Left lung (tissue), 10 donors: ENCODE measurements around the gene KRT1. TPM values are rescaled to one million over a fixed set of nuclear protein-coding genes. Genes with fewer than 3 reads are reported as not detected.

Experiments used
- ATAC-seq: fragments of 200-7000 bp; cut with Tn5 transposase; one replicate; pipeline ENCODE4 v1.9.1; 2020; ENCODE audit warnings: moderate library complexity
- DNase-seq, 4 donors: peaks; one replicate each; pipeline ENCODE4 v3.0.0-alpha.2; 2013 to 2020
- H3K27ac ChIP-seq, 2 donors: fragments of 200-600 bp; sonication (generic) in 1 of 2; one replicate each; pipeline versions ENCODE4 v1.5.0 to v1.8.0; 2020 to 2021
- H3K27me3 ChIP-seq, 2 donors: fragments of 200-600 bp; sonication (generic) in 1 of 2; one replicate each; pipeline versions ENCODE4 v1.5.0 to v1.8.0; 2020 to 2021
- H3K36me3 ChIP-seq, 2 donors: fragments of 200-600 bp; sonication (generic) in 1 of 2; one replicate each; pipeline versions ENCODE4 v1.5.0 to v1.8.0; 2020 to 2021
- H3K4me1 ChIP-seq, 2 donors: fragments of 200-600 bp; one replicate each; pipeline ENCODE4 v1.8.0; 2021
- H3K4me3 ChIP-seq, 2 donors: fragments of 200-600 bp; sonication (generic) in 1 of 2; one replicate each; pipeline versions ENCODE4 v1.5.0 to v1.8.0; 2020 to 2021; ENCODE audit warnings: mild to moderate bottlenecking in 1 of 2
- H3K9me3 ChIP-seq, 2 donors: fragments of 200-600 bp; sonication (generic) in 1 of 2; one replicate each; pipeline versions ENCODE4 v1.5.0 to v1.8.0; 2020 to 2021
- CTCF ChIP-seq, 2 donors: fragments of 200-600 bp; sonication (generic) in 1 of 2; IDR thresholded peaks; one replicate each; pipeline versions ENCODE4 v1.5.0 to v1.8.0; 2021; ENCODE audit warnings: antibody characterized with exemption in 2 of 2
- intact Hi-C, 2 donors: fragments of 100-400 bp; cut with DNase I; formaldehyde crosslinking; loops; one replicate each; pipeline versions ENCODE4 v1.11.2 to v1.14.2; 2022
- polyA plus RNA-seq, 6 donors: library from polyadenylated mRNA; unstranded; fragments of 120-200 nt; gene quantifications; one replicate each; pipeline ENCODE4 v1.2.1, GENCODE V29; 2013; ENCODE audit not compliant: insufficient read length in 6 of 6
- total RNA-seq, 2 donors: library from RNA; stranded (reverse); fragmentation: NEBNext Ultra II Directional; extraction: Animal tissue kit (Norgen Biotek cat#: 25700); gene quantifications; one replicate each; pipeline ENCODE4 v1.2.1, GENCODE V29; 2021
- donor health status: DM: no; HTN: yes; CAD: no.
- donor health status: DM: no; HTN: no; CAD: no.

The KRT1 gene
- total and polyA plus RNA-seq, 8 donors, result 0.33 to 0.95 (median 0.50) TPM; not detected in 1

- H3K9me3 ChIP-seq, result no peaks in the 10 kb centered on the region
- peaks cover 20 to 88% of the 10 kb centered on the region in 2 donors for H3K27me3 ChIP-seq
Observed at GRCh38 chr12:52691841-52692150, 11.6 kb upstream of the KRT1 start.

GRCh38 chr12:52691076-52691840 is 11.1 kb upstream of the KRT1 start:
- Histone ChIP-seq H3K4me1 (peaks cover 5 to 8% of the 10 kb centered on the region in 2 donors), H3K27ac (no peak overlapping the region), H3K27me3 (peaks cover 20 to 87% of the 10 kb centered on the region in 2 donors), H3K36me3 (no peaks in the 10 kb centered on the region), H3K4me3 (no peak overlapping the region), H3K9me3 (no peaks in the 10 kb centered on the region)
- ATAC-seq, result peak; percentile 32
- no peak for TF ChIP-seq CTCF (IDR thresholded peaks at IDR 0.05)
- intact Hi-C loops, result no loop called here
- peak in 1 of 4 donors; percentile 81 for DNase-seq

More at GRCh38 chr12:52691841-52692150, 11.6 kb upstream of the KRT1 start:
- H3K4me3 ChIP-seq, result no peak overlapping the region
- H3K4me1 ChIP-seq, result peaks cover 5 to 8% of the 10 kb centered on the region in 2 donors
- no peak overlapping the region for H3K27ac ChIP-seq
- intact Hi-C loops, result no loop called here
- TF ChIP-seq CTCF (IDR thresholded peaks at IDR 0.05), result no peak
- no peaks in the 10 kb centered on the region for H3K36me3 ChIP-seq
- no peak for ATAC-seq
- no peak for DNase-seq

GRCh38 chr12:52690351-52691075 is 10.3 kb upstream of the KRT1 start:
- H3K4me3 ChIP-seq, result no peak overlapping the region
- no peak for DNase-seq
- ATAC-seq, result no peak
- TF ChIP-seq CTCF (IDR thresholded peaks at IDR 0.05), result no peak
- H3K9me3 ChIP-seq, result no peaks in the 10 kb centered on the region
- no peak overlapping the region for H3K27ac ChIP-seq
- peaks cover 20 to 87% of the 10 kb centered on the region in 2 donors for H3K27me3 ChIP-seq
- H3K4me1 ChIP-seq, result peaks cover 5 to 8% of the 10 kb centered on the region in 2 donors
- H3K36me3 ChIP-seq, result no peaks in the 10 kb centered on the region
- intact Hi-C loops, result no loop called here

- Histone ChIP-seq H3K27ac (no peak overlapping the region), H3K4me1 (peaks cover 5 to 8% of the 10 kb centered on the region in 2 donors), H3K27me3 (peaks cover 20 to 87% of the 10 kb centered on the region in 2 donors), H3K9me3 (no peaks in the 10 kb centered on the region), H3K4me3 (no peak overlapping the region), H3K36me3 (no peaks in the 10 kb centered on the region)
- no peak for TF ChIP-seq CTCF (IDR thresholded peaks at IDR 0.05)
- intact Hi-C loops, result no loop called here
- DNase-seq (no peak), ATAC-seq (no peak)
Observed at GRCh38 chr12:52689936-52690335, 9.7 kb upstream of the KRT1 start.

GRCh38 chr12:52689239-52689638 is 9.0 kb upstream of the KRT1 start:
- Histone ChIP-seq H3K4me1 (peaks cover 5 to 8% of the 10 kb centered on the region in 2 donors), H3K9me3 (no peaks in the 10 kb centered on the region), H3K36me3 (no peaks in the 10 kb centered on the region), H3K4me3 (no peak overlapping the region), H3K27me3 (peaks cover 20 to 87% of the 10 kb centered on the region in 2 donors), H3K27ac (no peak overlapping the region)
- intact Hi-C loops, result no loop called here
- DNase-seq (no peak), ATAC-seq (no peak)
- TF ChIP-seq CTCF (IDR thresholded peaks at IDR 0.05), result no peak
